Neural cell (in vitro differentiated cells): ENCODE results near the gene PHETA2. TPM values are rescaled to one million over a fixed set of nuclear protein-coding genes. Genes with fewer than 3 reads are reported as not detected.

Experiments used
- H2AFZ ChIP-seq: fragments of 200-600, 300-800 bp; sonication (generic), shearing (Covaris generic); 2 replicates; pipeline ENCODE4 v1.6.0; 2014; ENCODE audit warnings: low read depth, mild to moderate bottlenecking, antibody characterized with exemption, low read length, moderate library complexity
- H3F3A ChIP-seq: fragments of 200-600 bp; shearing (Covaris generic); 2 replicates; pipeline ENCODE4 v1.6.1; 2016; ENCODE audit warnings: mild to moderate bottlenecking, moderate library complexity, mixed read lengths, antibody characterized with exemption, low read length; ENCODE audit not compliant: insufficient read depth, poor library complexity, severe bottlenecking
- H3K27ac ChIP-seq: fragments of 200-600, 300-800 bp; sonication (generic), shearing (Covaris generic); 2 replicates; pipeline ENCODE4 v1.5.1; 2014; ENCODE audit warnings: mild to moderate bottlenecking, low read length, moderate library complexity
- H3K27me3 ChIP-seq: fragments of 300-800, 200-600 bp; sonication (generic), shearing (Covaris generic); 2 replicates; pipeline ENCODE4 v1.6.0; 2014; ENCODE audit warnings: mild to moderate bottlenecking, low read depth, low read length, moderate library complexity; ENCODE audit not compliant: insufficient read depth
- H3K36me3 ChIP-seq: fragments of 300-800, 200-600 bp; sonication (generic), shearing (Covaris generic); 2 replicates; pipeline ENCODE4 v1.5.1; 2014; ENCODE audit warnings: mild to moderate bottlenecking, antibody characterized with exemption, low read length, moderate library complexity; ENCODE audit not compliant: insufficient read depth
- H3K4me2 ChIP-seq: fragments of 300-800, 200-600 bp; sonication (generic), shearing (Covaris generic); 2 replicates; pipeline ENCODE4 v1.6.0; 2014; ENCODE audit warnings: mild to moderate bottlenecking, low read length
- H3K4me3 ChIP-seq: fragments of 300-800, 200-600 bp; sonication (generic), shearing (Covaris generic); 2 replicates; pipeline ENCODE4 v1.5.1; 2014; ENCODE audit warnings: mild to moderate bottlenecking, low read length, moderate library complexity
- H3K79me2 ChIP-seq: fragments of 200-600 bp; shearing (Covaris generic); replicated peaks from 2 replicates; pipeline ENCODE4 v1.6.0; 2014; ENCODE audit warnings: mild to moderate bottlenecking, low read length, moderate library complexity; ENCODE audit not compliant: insufficient read depth
- H3K9ac ChIP-seq: fragments of 300-800, 200-600 bp; sonication (generic), shearing (Covaris generic); 2 replicates; pipeline ENCODE4 v1.6.1; 2016; ENCODE audit warnings: mild to moderate bottlenecking, low read length, mixed read lengths
- H3K9me2 ChIP-seq: fragments of 200-600 bp; shearing (Covaris generic); 2 replicates; pipeline ENCODE4 v1.6.1; 2016; ENCODE audit warnings: mild to moderate bottlenecking, low read length, mixed read lengths; ENCODE audit not compliant: insufficient read depth
- H3K9me3 ChIP-seq: fragments of 200-600, 300-800 bp; sonication (generic), shearing (Covaris generic); 2 replicates; pipeline ENCODE4 v1.6.1; 2016; ENCODE audit warnings: mild to moderate bottlenecking, mixed run types, low read length, moderate library complexity, mixed read lengths
- H4K20me1 ChIP-seq: fragments of 200-600 bp; shearing (Covaris generic); 2 replicates; pipeline ENCODE4 v1.6.1; 2016; ENCODE audit warnings: mild to moderate bottlenecking, mixed run types; ENCODE audit not compliant: insufficient read depth
- MXI1 ChIP-seq: fragments of 450-650 bp; conservative IDR thresholded peaks from 2 replicates; pipeline ENCODE4 v1.6.1; 2014; ENCODE audit warnings: antibody characterized with exemption, mild to moderate bottlenecking; ENCODE audit not compliant: poor library complexity, severe bottlenecking
- POLR2AphosphoS5 ChIP-seq: IDR thresholded peaks from 2 replicates; pipeline ENCODE4 v1.6.1; 2012
- RAD21 ChIP-seq: fragments of 450-650 bp; conservative IDR thresholded peaks from 2 replicates; pipeline ENCODE4 v1.6.1; 2014; ENCODE audit warnings: antibody characterized with exemption, mild to moderate bottlenecking, moderate library complexity
- SMC3 ChIP-seq: fragments of 450-650 bp; conservative IDR thresholded peaks from 2 replicates; pipeline ENCODE4 v1.6.1; 2014; ENCODE audit warnings: antibody characterized with exemption, mild to moderate bottlenecking, moderate library complexity; ENCODE audit not compliant: poor library complexity
- polyA plus RNA-seq: library from polyadenylated mRNA; depleted of rRNA; stranded (reverse); fragments of >200 nt; gene quantifications from 2 replicates; pipeline ENCODE4 v1.2.3, GENCODE V29; 2014
- TF ChIP-seq, protein P1 (sequence below): IDR thresholded peaks from 2 replicates; pipeline ENCODE4 v1.6.1; 2012; ENCODE audit warnings: borderline replicate concordance
- TF ChIP-seq, protein P2 (sequence below): fragments of 450-650 bp; IDR thresholded peaks from 2 replicates; pipeline ENCODE4 v1.5.1; 2014; ENCODE audit warnings: antibody characterized with exemption, mild to moderate bottlenecking, moderate library complexity; ENCODE audit not compliant: poor library complexity, severe bottlenecking

The PHETA2 gene
- polyA plus RNA-seq, 1 donor from 2014 or later: 0.42 TPM

DNA sequence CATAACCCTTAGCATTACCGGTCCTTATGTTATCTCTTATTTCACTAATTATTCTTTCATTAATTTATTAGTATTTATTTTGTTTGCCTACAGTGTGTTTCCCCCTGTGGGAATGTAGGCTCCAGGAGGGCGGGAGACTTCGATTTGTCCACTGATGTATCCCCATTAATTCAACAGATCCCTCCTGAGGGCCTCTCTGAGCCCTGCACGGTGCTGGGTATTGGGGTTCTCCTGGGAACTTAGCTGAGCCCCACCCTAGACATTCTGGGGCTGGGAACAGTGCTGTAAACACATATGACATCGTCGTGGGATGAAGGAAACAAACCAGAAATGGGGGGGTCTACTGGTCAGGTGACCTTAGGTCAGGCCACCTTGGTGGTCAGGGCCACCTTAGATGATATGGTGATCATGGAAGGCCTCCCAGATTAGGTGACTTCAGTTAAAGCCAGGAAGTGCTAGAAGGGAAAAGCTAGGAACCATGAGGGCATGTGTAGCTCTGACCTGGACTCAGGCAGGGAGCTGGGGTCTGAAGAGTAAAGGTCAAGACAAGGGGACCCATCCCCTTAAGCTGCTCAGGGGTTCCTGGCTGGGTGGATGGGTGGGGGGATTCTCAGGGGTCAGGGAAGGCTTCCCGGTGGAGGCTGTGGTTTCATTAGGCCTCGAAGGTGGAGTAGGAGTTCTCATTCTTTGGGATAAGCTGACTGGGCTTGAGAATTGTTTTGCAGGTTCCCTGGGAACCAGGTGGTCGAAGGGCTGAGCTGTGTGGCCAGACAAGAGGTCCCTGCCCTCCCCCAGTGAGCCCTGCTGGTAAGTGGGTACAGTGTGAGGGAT lies 1.0 kb downstream of the PHETA2 start:
- no peak overlapping the region for H3K4me3 ChIP-seq
- TF ChIP-seq RAD21 (no peak), SMC3 (no peak)
- H3K79me2 ChIP-seq: peaks cover under 1% of the 10 kb centered on the region
- H2AFZ ChIP-seq: no peak overlapping the region
- no peak overlapping the region for H3K9ac ChIP-seq
- H3F3A ChIP-seq: peaks cover 5% of the 10 kb centered on the region
- no peaks in the 10 kb centered on the region for H3K9me3 ChIP-seq
- H3K9me2 ChIP-seq: no peaks in the 10 kb centered on the region
- H3K36me3 ChIP-seq: no peaks in the 10 kb centered on the region
- no peak overlapping the region for H3K27ac ChIP-seq
- no peak overlapping the region for H3K4me2 ChIP-seq
- no peaks in the 10 kb centered on the region for H4K20me1 ChIP-seq
- H3K27me3 ChIP-seq: no peaks in the 10 kb centered on the region

DNA sequence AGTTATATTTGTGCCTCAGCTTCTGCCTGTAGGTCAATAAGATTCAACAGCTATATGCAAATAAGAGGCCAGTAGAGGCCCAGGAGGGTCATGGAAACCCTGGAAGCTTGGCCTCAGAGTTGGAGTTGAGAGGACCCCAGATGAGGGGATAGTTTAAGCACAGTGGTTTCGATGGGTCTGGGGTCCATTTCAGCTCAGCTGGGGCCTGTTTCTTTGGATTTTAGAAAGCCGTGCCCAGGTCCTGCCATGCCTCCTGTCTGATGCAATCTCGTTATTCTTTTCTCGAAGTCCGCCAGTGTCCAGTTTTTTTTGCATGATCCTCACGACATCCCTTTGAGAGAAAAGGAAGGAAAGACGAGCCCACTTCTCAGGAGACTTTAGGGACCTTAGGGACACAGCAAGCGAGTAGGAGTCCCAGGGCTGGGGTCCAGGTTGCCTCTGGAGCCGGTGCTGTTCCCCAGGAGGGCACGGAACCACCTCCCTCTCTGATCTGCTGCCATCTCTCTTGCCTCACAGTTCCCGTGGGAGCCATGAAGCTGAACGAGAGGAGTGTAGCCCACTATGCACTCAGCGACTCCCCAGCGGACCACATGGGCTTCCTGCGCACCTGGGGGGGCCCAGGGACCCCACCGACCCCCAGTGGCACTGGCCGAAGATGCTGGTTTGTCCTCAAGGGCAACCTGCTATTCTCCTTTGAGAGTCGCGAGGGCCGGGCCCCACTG lies 2.9 kb downstream of the PHETA2 start:
- Histone ChIP-seq H3K27me3 (no peaks in the 10 kb centered on the region), H3K36me3 (no peaks in the 10 kb centered on the region), H3F3A (peaks cover 8% of the 10 kb centered on the region), H2AFZ (no peak overlapping the region), H3K4me3 (no peak overlapping the region), H4K20me1 (no peaks in the 10 kb centered on the region), H3K9me2 (no peaks in the 10 kb centered on the region), H3K9me3 (no peaks in the 10 kb centered on the region), H3K27ac (no peak overlapping the region), H3K79me2 (peaks cover 16% of the 10 kb centered on the region), H3K9ac (no peak overlapping the region), H3K4me2 (no peak overlapping the region)
- TF ChIP-seq MXI1 (no peak), SMC3 (no peak), RAD21 (no peak), POLR2AphosphoS5 (no peak)
- TF ChIP-seq, protein P1, sequence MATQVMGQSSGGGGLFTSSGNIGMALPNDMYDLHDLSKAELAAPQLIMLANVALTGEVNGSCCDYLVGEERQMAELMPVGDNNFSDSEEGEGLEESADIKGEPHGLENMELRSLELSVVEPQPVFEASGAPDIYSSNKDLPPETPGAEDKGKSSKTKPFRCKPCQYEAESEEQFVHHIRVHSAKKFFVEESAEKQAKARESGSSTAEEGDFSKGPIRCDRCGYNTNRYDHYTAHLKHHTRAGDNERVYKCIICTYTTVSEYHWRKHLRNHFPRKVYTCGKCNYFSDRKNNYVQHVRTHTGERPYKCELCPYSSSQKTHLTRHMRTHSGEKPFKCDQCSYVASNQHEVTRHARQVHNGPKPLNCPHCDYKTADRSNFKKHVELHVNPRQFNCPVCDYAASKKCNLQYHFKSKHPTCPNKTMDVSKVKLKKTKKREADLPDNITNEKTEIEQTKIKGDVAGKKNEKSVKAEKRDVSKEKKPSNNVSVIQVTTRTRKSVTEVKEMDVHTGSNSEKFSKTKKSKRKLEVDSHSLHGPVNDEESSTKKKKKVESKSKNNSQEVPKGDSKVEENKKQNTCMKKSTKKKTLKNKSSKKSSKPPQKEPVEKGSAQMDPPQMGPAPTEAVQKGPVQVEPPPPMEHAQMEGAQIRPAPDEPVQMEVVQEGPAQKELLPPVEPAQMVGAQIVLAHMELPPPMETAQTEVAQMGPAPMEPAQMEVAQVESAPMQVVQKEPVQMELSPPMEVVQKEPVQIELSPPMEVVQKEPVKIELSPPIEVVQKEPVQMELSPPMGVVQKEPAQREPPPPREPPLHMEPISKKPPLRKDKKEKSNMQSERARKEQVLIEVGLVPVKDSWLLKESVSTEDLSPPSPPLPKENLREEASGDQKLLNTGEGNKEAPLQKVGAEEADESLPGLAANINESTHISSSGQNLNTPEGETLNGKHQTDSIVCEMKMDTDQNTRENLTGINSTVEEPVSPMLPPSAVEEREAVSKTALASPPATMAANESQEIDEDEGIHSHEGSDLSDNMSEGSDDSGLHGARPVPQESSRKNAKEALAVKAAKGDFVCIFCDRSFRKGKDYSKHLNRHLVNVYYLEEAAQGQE: no peak
- TF ChIP-seq, protein P2, sequence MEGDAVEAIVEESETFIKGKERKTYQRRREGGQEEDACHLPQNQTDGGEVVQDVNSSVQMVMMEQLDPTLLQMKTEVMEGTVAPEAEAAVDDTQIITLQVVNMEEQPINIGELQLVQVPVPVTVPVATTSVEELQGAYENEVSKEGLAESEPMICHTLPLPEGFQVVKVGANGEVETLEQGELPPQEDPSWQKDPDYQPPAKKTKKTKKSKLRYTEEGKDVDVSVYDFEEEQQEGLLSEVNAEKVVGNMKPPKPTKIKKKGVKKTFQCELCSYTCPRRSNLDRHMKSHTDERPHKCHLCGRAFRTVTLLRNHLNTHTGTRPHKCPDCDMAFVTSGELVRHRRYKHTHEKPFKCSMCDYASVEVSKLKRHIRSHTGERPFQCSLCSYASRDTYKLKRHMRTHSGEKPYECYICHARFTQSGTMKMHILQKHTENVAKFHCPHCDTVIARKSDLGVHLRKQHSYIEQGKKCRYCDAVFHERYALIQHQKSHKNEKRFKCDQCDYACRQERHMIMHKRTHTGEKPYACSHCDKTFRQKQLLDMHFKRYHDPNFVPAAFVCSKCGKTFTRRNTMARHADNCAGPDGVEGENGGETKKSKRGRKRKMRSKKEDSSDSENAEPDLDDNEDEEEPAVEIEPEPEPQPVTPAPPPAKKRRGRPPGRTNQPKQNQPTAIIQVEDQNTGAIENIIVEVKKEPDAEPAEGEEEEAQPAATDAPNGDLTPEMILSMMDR: no peak
